Measurements from ENCODE around the gene BOLA3. TPM values are rescaled to one million over a fixed set of nuclear protein-coding genes. Genes with fewer than 3 reads are reported as not detected.

Gene BOLA3
- total and polyA plus RNA-seq, 2 of the 4 experiments (the other 2 are of a cell fraction) = 13.3 to 39.5 TPM

GRCh38 chr2:74164761-74165160 is 17.0 kb upstream of the BOLA3 start:
- Histone ChIP-seq H3K4ac (ENCODE audit: low read depth, low read length) (no peak overlapping the region), H3K9me3 (ENCODE audit: control insufficient read depth, insufficient read depth, low read length) (0 out of 2 replicates have a peak, but pooled peaks cover 1% of the 10 kb centered on the region), H2BK120ac (ENCODE audit: low read depth, low read length) (no peak overlapping the region), H2BK15ac (ENCODE audit: low read depth, low read length) (no peak overlapping the region), H3K18ac (ENCODE audit: low read depth, low read length) (no peak overlapping the region), H4K20me1 (ENCODE audit: insufficient read depth, low read length) (peaks cover 8% of the 10 kb centered on the region), H3K27ac (ENCODE audit: insufficient read depth, low read length) (no peak overlapping the region), H3K9me1 (ENCODE audit: insufficient read depth, low read length) (no peaks in the 10 kb centered on the region), H3K9ac (ENCODE audit: low read depth, low read length) (no peak overlapping the region), H2AK5ac (ENCODE audit: low read depth, low read length) (no peak overlapping the region), H2BK20ac (ENCODE audit: low read depth, low read length) (no peak overlapping the region), H3K4me1 (ENCODE audit: control insufficient read depth, insufficient read depth, low read length) (no peaks in the 10 kb centered on the region), H2BK5ac (ENCODE audit: low read depth, low read length, poor library complexity, severe bottlenecking) (no peak overlapping the region), H3K4me2 (ENCODE audit: low read depth, low read length) (no peak overlapping the region), H4K8ac (ENCODE audit: low read depth in 2 of 2, low read length in 2 of 2) (no peak overlapping the region), H3K4me3 (ENCODE audit: insufficient read depth, low read depth, low read length) (no peak overlapping the region), H2AK9ac (replicated peaks; ENCODE audit: low read depth, low read length, poor library complexity) (no peak overlapping the region), H4K5ac (ENCODE audit: low read depth, low read length) (no peak overlapping the region), H3K36me3 (ENCODE audit: control insufficient read depth, insufficient read depth, low read length) (peaks cover 47% of the 10 kb centered on the region), H2AFZ (replicated peaks; ENCODE audit: low read length, poor library complexity) (no peak overlapping the region), H3K23ac (ENCODE audit: low read depth, low read length) (no peak overlapping the region), H3K56ac (ENCODE audit: extremely low read depth, insufficient read depth, low read length) (no peak overlapping the region), H3K14ac (replicated peaks; ENCODE audit: low read depth, low read length) (no peak overlapping the region), H3K27me3 (ENCODE audit: control insufficient read depth, insufficient read depth, low read length) (no peaks in the 10 kb centered on the region), H3K79me1 (ENCODE audit: low read depth in 1 of 2, low read length in 2 of 2) (peaks cover 15 to 33% of the 10 kb centered on the region in 2 experiments), H4K91ac (ENCODE audit: insufficient read depth, low read depth, low read length) (no peak overlapping the region)
- no peak for TF ChIP-seq POLR2A (IDR thresholded peaks at IDR 0.05; ENCODE audit: low read depth, low read length)
- no peak for TF ChIP-seq USF2 (IDR thresholded peaks at IDR 0.05; ENCODE audit: low read depth, low read length)
- no peak for TF ChIP-seq MAZ (IDR thresholded peaks at IDR 0.05; ENCODE audit: borderline replicate concordance, low read depth, low read length)
- no peak for TF ChIP-seq MXI1 (IDR thresholded peaks at IDR 0.05; ENCODE audit: borderline replicate concordance, low read depth, low read length)
- TF ChIP-seq RFX5 (IDR thresholded peaks at IDR 0.05; ENCODE audit: low read depth, low read length) = no peak
- no peak for TF ChIP-seq RCOR1 (IDR thresholded peaks at IDR 0.05; ENCODE audit: insufficient replicate concordance, low read length)
- dilution Hi-C loops (cut with HindIII; ENCODE audit: low sequenced_read_pairs, unreplicated experiment) = no loop called here
- WGBS, 2 experiments (ENCODE audit: extremely low coverage in 2 of 2, insufficient read length in 1 of 2) = no CpG with 5 or more reads among the region's 1 CpG
- BruUV-seq (replicated peaks) = no TSS peak
- ChIA-PET POLR2A (ENCODE audit: unreplicated experiment) (no interaction called here), CTCF (no interaction called here)
- ATAC-seq (ENCODE audit: low read depth) = no peak
- in situ Hi-C loops (cut with MboI; ENCODE audit: low sequenced_read_pairs) = no loop called here
- intact Hi-C loops (cut with micrococcal nuclease) = no loop called here
- no peak for DNase-seq
